K562 (cell line): ENCODE measurements around the gene PTGES3. TPM values are rescaled to one million over a fixed set of nuclear protein-coding genes. Genes with fewer than 3 reads are reported as not detected.

Experiments used
- BHLHE40 ChIP-seq: IDR thresholded peaks from 2 replicates; pipeline ENCODE4 v1.6.1; 2011; ENCODE audit warnings: low read length, improper control_type of control experiment
- CBX3 ChIP-seq, 2 experiments: IDR thresholded peaks; 1 replicate in 1 of 2; 2 replicates in 1 of 2; pipeline ENCODE4 v1.6.1; 2012; ENCODE audit warnings: inconsistent platforms in 2 of 2, low read length in 2 of 2, borderline replicate concordance in 1 of 2, control low read depth in 1 of 2
- CHD2 ChIP-seq: IDR thresholded peaks from 2 replicates; pipeline ENCODE4 v1.6.1; 2011; ENCODE audit warnings: low read depth, low read length
- EHMT2 ChIP-seq: fragments of 450-650 bp; IDR thresholded peaks from 2 replicates; pipeline ENCODE4 v1.6.1; 2018; ENCODE audit warnings: antibody characterized with exemption
- KHSRP ChIP-seq: fragments of 450-650 bp; IDR thresholded peaks from 2 replicates; pipeline ENCODE4 v1.6.1; 2017
- NR2C2 ChIP-seq, 2 experiments: fragments of 200-800 bp in 1 of 2; sonication (Bioruptor generic) in 1 of 2; sonication (generic) in 1 of 2; formaldehyde crosslinking in 1 of 2; IDR thresholded peaks; 2 replicates each; pipeline versions ENCODE4 v1.6.1 to v1.8.0; 2016 to 2022; ENCODE audit warnings: mild to moderate bottlenecking in 1 of 2, missing compliant biosample characterization in 1 of 2, missing genetic modification characterization in 1 of 2, missing genetic modification reagents in 1 of 2
- polyA plus RNA-seq, 8 experiments: library from polyadenylated mRNA; depleted of rRNA in 4 of 8; stranded (reverse) in 5 of 8; unstranded in 3 of 8; fragments of >200 nt; fragmentation: Nextera tagmentation in 2 of 8; fragmentation: Illumina TruSeq in 1 of 8; extraction: Ambion mirVana in 2 of 8; extraction: Trizol in 1 of 8; gene quantifications; 2 replicates each; pipeline versions ENCODE4 v1.2.1 to v1.2.3, GENCODE V29; 2011 to 2014; ENCODE audit warnings: inconsistent platforms in 1 of 8, missing spikeins in 1 of 8
- total RNA-seq, 7 experiments: library from RNA; depleted of rRNA in 6 of 7; stranded (reverse); fragments of >200 nt in 6 of 7; fragmentation: Illumina TruSeq in 2 of 7; extraction: Trizol in 2 of 7; gene quantifications; 2 replicates each; pipeline versions ENCODE4 v1.2.1 to v1.2.3, GENCODE V29; 2011 to 2021; ENCODE audit warnings: low replicate concordance in 1 of 7
- TF ChIP-seq, protein P1 (sequence below): fragments of 200-600 bp; sonication (generic); IDR thresholded peaks from one replicate; pipeline ENCODE4 v1.6.1; 2012; ENCODE audit warnings: mild to moderate bottlenecking, low read depth, low read length, inconsistent platforms
- TF ChIP-seq, protein P2 (sequence below): fragments of 200-800 bp; sonication (Bioruptor generic); IDR thresholded peaks from 2 replicates; pipeline ENCODE4 v1.6.1; 2017; ENCODE audit warnings: missing genetic modification characterization, missing compliant biosample characterization
- TF ChIP-seq, protein P3 (sequence below), 2 experiments: IDR thresholded peaks; 2 replicates each; pipeline ENCODE4 v1.6.1; 2011; ENCODE audit warnings: borderline replicate concordance in 1 of 2, control low read depth in 1 of 2, low read depth in 1 of 2, low read length in 1 of 2, mild to moderate bottlenecking in 1 of 2, mixed read lengths in 1 of 2, moderate library complexity in 1 of 2; ENCODE audit not compliant: insufficient read depth in 1 of 2, insufficient read length in 1 of 2, poor library complexity in 1 of 2, severe bottlenecking in 1 of 2; ENCODE audit errors: extremely low read depth in 1 of 2
- TF ChIP-seq, protein P4 (sequence below): fragments of 450-650 bp; IDR thresholded peaks from 2 replicates; pipeline ENCODE4 v1.6.1; 2017; ENCODE audit warnings: antibody characterized with exemption

Gene PTGES3
- total and polyA plus RNA-seq, 9 of the 15 experiments (the other 6 are each of a cell fraction or from before 2014, with no cell fraction given), result 163 to 501 (median 213) TPM

DNA sequence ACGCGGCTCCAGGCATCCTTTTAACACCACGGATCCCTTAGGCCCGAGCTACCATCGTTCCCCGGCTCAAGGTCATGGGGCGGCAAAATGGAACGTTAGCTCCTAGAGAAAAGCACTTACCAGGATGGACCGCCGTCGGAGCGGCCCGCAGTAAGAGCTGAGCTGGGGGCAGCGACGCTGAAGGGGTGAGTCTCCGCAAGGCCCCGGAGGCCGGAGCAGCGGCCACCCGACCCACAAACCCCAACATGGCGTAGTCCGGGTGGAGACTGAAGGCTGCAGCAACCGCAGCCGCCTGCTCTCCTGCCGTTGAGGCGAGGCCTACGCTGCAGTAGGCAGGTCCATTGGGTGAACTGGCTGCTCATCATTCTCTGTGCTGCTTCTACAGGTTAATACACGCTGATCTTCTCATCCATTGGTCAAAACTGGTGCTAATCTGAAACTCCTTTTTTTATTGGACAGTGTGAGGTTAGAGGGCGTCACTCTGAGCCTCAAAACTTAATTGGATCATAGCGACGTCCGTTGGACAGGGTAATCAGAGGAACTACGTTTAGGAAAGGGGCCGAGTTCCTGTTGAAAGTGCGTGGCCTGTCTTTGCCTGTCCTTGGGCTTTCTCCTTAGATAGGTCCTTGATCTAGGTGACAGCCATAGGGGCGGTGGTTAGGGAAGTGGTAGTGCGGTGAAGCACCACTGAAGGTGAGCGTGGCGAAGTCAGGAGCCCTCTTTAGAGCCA is 42.2 kb downstream of the PTGES3 start, which contains the start of gene ATP5F1B (continued):
- TF ChIP-seq, protein P1, sequence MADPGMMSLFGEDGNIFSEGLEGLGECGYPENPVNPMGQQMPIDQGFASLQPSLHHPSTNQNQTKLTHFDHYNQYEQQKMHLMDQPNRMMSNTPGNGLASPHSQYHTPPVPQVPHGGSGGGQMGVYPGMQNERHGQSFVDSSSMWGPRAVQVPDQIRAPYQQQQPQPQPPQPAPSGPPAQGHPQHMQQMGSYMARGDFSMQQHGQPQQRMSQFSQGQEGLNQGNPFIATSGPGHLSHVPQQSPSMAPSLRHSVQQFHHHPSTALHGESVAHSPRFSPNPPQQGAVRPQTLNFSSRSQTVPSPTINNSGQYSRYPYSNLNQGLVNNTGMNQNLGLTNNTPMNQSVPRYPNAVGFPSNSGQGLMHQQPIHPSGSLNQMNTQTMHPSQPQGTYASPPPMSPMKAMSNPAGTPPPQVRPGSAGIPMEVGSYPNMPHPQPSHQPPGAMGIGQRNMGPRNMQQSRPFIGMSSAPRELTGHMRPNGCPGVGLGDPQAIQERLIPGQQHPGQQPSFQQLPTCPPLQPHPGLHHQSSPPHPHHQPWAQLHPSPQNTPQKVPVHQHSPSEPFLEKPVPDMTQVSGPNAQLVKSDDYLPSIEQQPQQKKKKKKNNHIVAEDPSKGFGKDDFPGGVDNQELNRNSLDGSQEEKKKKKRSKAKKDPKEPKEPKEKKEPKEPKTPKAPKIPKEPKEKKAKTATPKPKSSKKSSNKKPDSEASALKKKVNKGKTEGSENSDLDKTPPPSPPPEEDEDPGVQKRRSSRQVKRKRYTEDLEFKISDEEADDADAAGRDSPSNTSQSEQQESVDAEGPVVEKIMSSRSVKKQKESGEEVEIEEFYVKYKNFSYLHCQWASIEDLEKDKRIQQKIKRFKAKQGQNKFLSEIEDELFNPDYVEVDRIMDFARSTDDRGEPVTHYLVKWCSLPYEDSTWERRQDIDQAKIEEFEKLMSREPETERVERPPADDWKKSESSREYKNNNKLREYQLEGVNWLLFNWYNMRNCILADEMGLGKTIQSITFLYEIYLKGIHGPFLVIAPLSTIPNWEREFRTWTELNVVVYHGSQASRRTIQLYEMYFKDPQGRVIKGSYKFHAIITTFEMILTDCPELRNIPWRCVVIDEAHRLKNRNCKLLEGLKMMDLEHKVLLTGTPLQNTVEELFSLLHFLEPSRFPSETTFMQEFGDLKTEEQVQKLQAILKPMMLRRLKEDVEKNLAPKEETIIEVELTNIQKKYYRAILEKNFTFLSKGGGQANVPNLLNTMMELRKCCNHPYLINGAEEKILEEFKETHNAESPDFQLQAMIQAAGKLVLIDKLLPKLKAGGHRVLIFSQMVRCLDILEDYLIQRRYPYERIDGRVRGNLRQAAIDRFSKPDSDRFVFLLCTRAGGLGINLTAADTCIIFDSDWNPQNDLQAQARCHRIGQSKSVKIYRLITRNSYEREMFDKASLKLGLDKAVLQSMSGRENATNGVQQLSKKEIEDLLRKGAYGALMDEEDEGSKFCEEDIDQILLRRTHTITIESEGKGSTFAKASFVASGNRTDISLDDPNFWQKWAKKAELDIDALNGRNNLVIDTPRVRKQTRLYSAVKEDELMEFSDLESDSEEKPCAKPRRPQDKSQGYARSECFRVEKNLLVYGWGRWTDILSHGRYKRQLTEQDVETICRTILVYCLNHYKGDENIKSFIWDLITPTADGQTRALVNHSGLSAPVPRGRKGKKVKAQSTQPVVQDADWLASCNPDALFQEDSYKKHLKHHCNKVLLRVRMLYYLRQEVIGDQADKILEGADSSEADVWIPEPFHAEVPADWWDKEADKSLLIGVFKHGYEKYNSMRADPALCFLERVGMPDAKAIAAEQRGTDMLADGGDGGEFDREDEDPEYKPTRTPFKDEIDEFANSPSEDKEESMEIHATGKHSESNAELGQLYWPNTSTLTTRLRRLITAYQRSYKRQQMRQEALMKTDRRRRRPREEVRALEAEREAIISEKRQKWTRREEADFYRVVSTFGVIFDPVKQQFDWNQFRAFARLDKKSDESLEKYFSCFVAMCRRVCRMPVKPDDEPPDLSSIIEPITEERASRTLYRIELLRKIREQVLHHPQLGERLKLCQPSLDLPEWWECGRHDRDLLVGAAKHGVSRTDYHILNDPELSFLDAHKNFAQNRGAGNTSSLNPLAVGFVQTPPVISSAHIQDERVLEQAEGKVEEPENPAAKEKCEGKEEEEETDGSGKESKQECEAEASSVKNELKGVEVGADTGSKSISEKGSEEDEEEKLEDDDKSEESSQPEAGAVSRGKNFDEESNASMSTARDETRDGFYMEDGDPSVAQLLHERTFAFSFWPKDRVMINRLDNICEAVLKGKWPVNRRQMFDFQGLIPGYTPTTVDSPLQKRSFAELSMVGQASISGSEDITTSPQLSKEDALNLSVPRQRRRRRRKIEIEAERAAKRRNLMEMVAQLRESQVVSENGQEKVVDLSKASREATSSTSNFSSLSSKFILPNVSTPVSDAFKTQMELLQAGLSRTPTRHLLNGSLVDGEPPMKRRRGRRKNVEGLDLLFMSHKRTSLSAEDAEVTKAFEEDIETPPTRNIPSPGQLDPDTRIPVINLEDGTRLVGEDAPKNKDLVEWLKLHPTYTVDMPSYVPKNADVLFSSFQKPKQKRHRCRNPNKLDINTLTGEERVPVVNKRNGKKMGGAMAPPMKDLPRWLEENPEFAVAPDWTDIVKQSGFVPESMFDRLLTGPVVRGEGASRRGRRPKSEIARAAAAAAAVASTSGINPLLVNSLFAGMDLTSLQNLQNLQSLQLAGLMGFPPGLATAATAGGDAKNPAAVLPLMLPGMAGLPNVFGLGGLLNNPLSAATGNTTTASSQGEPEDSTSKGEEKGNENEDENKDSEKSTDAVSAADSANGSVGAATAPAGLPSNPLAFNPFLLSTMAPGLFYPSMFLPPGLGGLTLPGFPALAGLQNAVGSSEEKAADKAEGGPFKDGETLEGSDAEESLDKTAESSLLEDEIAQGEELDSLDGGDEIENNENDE, result no peak
- peak in 1 of 2 experiments; percentile 78; a peak in 1 of 3 replicates for TF ChIP-seq CBX3 (IDR thresholded peaks at IDR 0.05; ENCODE audit: borderline replicate concordance in 1 of 2, low read length in 2 of 2)
- TF ChIP-seq KHSRP, result no peak
- TF ChIP-seq CHD2, result peak; percentile 94
- TF ChIP-seq BHLHE40, result peak; percentile 39; the same call in 1 of the 2 replicates
- TF ChIP-seq, protein P2, sequence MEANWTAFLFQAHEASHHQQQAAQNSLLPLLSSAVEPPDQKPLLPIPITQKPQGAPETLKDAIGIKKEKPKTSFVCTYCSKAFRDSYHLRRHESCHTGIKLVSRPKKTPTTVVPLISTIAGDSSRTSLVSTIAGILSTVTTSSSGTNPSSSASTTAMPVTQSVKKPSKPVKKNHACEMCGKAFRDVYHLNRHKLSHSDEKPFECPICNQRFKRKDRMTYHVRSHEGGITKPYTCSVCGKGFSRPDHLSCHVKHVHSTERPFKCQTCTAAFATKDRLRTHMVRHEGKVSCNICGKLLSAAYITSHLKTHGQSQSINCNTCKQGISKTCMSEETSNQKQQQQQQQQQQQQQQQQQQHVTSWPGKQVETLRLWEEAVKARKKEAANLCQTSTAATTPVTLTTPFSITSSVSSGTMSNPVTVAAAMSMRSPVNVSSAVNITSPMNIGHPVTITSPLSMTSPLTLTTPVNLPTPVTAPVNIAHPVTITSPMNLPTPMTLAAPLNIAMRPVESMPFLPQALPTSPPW (CRISPR knock-in tag), result peak; percentile 30; the same call in 1 of the 2 replicates
- TF ChIP-seq, protein P3, sequence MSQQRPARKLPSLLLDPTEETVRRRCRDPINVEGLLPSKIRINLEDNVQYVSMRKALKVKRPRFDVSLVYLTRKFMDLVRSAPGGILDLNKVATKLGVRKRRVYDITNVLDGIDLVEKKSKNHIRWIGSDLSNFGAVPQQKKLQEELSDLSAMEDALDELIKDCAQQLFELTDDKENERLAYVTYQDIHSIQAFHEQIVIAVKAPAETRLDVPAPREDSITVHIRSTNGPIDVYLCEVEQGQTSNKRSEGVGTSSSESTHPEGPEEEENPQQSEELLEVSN (IDR thresholded peaks at IDR 0.05; ENCODE audit: borderline replicate concordance in 1 of 2, extremely low read depth in 1 of 2, insufficient read depth in 1 of 2, insufficient read length in 1 of 2, low read depth in 1 of 2, low read length in 1 of 2, poor library complexity in 1 of 2, severe bottlenecking in 1 of 2), result peak; percentile 37 to 53
- TF ChIP-seq NR2C2 (CRISPR knock-in tag; IDR thresholded peaks at IDR 0.05), result no peak
- TF ChIP-seq NR2C2 (tag; IDR thresholded peaks at IDR 0.05), result peak; percentile 91
- TF ChIP-seq, protein P4, sequence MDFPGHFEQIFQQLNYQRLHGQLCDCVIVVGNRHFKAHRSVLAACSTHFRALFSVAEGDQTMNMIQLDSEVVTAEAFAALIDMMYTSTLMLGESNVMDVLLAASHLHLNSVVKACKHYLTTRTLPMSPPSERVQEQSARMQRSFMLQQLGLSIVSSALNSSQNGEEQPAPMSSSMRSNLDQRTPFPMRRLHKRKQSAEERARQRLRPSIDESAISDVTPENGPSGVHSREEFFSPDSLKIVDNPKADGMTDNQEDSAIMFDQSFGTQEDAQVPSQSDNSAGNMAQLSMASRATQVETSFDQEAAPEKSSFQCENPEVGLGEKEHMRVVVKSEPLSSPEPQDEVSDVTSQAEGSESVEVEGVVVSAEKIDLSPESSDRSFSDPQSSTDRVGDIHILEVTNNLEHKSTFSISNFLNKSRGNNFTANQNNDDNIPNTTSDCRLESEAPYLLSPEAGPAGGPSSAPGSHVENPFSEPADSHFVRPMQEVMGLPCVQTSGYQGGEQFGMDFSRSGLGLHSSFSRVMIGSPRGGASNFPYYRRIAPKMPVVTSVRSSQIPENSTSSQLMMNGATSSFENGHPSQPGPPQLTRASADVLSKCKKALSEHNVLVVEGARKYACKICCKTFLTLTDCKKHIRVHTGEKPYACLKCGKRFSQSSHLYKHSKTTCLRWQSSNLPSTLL, result no peak
- no peak for TF ChIP-seq EHMT2
